LHCN-M2 (cell line): ENCODE data around the gene DAPK1. TPM values are rescaled to one million over a fixed set of nuclear protein-coding genes. Genes with fewer than 3 reads are reported as not detected.

Source experiments
- DNase-seq: peaks from one replicate; pipeline ENCODE4 v3.0.0-alpha.2; 2012; ENCODE audit warnings: low read depth
- total RNA-seq: library from RNA; depleted of rRNA; stranded (reverse); fragments of >200 nt; gene quantifications from 2 replicates; pipeline ENCODE4 v1.2.3, GENCODE V29; 2014

DAPK1 gene
- total RNA-seq, 1 experiment from 2014 or later, result 26.6 TPM

DNA sequence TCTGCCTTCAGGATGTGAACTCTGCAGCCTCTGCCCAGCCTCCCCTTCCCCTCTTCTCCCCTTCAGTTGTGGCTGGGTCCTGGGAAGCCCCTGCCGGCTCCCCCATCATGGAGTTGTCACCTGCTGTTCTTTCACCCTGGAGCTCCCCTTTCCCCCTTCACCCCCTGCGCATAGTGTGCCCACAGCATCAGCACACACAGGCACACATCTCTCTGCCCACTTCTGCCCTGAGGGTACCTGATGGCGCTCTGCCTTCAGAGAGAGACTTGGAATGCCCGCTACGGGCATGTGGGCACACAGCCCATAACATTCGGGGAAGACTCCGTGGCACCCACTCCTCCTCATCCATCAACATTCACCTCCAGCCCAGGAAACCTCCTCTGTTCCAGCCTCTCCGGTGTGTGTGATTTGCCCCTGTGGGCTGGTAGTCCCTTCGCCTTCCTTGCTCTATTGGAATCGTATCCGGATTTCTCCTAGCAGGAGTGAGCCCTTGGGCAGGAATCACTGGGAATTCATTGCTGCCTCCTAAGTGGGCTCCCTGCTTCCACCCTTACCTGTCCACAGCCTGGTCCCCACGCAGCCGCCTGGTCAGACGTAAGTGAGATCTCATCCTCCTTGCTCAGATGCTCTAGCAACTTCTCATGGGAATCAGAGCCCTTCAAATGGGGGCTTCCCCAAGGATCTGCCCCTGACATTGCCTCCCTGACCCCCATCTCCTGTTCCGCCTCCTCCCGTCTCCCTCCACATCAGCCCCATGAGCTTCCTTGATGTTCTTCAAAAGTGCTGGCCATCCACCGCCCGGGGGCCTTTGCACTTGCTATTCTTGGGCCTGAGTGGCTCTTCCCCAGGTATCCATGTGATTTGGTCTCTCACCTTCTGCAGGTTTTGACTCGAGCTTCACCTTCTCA, 166.7 kb downstream of the DAPK1 start:
- no peak for DNase-seq

DNA sequence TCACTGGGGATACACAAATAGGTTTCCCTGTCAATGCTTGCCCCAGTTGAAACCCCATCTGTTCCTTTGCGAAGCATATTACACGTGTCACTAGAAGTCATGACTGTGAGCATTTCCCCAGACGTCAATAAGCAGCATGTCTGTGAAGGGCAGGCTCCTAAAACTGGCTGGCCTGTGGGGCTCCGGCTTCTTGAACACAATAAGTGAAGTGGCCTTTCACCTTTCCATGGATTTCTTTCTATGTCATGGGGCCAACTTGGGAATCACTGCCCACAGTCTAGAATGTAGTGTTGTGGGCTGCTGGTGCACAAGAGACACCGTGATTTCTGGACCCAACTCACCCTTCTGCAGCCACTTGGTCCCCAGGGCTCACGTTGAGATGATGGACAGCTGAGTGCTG, 167.8 kb downstream of the DAPK1 start:
- DNase-seq, result no peak

DNA sequence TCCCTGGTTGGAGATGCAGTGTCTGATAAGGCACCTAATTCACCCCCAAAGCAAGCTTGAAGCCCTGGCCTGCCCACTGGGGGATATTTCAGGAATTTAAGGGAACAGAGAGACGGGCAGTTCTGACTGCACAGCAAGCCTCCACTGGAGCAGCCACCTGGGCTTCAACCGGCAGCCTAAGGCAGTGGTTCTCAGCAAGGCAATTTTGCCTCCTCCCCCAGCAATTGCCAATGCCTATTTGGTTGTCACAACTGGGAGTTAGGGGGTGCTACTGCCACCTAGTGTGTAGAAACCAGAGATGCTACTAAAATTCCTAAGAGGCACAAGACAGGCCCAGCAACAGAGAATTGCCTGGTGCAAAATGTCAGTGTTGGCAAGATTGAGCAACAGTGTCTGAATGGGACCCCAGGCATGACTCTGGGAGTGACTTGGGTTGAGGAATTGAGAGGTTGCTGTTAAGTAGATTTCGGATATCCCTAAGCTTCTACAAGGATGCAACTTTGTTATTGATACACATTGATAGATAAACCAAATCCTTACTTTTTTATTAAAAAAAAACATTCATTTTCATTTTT, 169.6 kb downstream of the DAPK1 start:
- DNase-seq, result peak; percentile 35

DNA sequence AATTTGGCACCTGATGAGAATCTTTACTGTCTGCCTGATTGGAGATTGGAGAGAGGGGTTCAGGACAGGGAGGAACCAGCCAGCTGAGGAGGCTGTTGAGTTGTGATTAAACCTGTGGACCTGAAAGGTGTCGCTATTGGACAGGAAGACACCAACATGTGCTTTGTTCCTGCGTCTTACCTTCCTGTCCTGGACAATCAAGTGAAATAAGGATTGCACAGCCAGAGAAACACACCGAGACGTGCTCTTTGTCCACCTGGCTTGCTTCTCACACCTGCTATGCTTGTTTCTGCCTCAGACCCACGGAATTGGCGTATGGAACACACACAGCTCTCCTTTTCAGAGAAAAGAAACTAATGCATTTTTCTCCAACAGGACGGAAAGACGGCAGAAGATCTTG, 170.6 kb downstream of the DAPK1 start:
- DNase-seq, result no peak

DNA sequence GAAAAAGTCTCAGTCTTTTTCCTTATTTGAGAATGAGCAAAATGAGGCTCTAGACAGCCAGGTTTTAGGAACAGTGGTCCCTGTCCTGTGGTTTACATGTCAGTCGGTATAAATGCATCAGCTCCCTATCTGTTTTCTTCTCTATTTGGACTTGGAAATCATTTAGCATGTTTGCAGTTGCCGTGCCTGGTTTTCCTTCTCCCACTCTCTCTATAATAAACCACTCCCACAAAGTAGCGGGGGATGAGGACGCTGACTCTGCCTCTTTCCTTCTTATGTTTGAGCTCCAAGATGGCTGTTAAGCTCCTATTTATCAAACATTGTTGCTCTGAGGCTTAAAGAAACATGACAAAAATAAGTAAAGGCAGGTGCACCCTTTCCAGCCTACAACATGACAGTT, 171.1 kb downstream of the DAPK1 start:
- DNase-seq, result no peak

DNA sequence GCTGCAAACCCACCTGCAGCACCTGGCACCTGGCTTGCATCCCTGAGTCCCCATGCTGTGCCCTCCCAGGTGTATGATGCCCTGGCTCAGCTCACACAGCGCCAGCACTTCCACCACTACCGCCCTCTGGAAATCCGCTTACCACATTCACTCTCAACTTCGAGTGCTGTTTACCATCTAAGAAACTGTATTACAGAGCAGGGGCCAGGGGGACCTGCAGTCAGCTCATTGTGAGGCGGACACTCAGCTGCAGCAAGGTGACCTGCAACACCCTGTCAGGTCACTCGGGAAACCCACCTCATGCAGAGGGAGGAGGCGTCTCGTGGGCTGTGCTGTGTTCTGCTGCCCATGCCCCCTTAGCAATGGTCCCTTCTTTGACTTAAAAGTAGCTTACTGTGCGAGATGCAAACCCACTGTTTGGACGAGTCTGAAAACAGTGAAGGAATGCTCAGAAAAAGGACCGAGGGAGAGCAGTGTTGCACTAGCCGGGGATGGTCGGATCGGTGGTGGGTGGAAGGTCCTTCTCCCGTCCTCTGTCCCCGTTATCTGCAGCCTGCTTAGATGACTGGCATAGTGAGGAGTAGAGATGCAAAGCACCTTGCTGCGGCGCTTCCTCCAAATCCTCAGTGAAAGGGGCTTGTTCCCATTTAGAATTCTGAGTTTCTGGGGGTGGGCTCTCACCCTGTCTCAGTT, 173.1 kb downstream of the DAPK1 start:
- no peak for DNase-seq

DNA sequence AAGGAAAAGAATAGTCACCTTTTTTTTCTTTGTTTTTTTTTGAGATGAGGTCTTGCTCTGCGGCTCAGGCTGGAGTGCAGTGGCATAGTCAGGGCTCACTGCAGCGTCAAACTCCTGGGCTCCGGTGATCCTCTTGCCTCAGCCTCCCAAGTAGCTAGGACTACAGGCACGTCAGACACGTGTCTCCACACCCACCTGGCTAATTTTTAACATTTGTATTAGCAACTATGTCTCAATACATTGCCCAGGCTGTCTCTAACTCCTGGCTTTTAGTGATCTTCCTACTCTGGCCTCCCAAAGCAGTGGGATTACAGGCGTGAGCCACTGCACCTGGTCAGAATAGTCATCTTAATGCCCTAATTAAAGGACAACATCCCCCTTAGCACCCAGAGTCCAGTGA, 173.8 kb downstream of the DAPK1 start:
- DNase-seq, result no peak

DNA sequence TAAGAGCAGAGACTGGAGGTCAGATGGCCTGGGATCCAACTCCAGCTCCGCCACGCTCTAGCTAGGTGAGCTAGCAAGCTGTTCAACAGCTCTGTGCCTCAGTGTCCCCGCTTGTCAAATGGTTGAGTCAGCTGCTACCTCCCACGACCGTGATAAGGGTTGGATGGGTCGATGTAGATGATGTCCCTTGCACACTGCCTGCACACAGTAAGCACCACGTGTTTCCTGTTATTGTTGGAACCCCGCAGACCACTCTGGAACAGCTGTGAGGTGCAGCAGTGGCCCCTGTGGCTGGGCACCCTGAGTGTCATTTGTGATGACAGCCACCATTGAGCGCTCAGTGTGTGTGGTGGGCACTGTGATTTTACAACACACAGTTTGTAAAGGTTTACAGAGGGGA, 174.3 kb downstream of the DAPK1 start:
- DNase-seq, result no peak

DNA sequence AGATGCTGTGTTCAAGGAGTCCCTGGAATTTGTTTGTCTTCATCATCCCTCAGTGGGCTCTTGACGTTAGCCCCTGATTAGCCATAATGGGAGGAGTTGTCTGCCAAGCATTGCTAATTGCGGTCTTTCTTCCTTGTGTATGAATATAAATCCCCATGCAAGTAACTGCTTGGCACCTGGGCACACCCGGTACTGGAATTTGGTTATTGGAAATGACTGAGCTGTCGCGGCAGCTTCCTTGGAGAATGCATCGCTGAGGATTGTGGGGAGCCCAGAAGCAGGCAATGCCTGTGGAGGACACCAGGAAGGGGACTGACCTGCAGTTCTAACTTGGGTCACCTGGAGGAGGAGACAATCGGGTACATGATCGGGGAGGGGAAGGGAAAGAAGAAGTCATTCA, 174.9 kb downstream of the DAPK1 start:
- no peak for DNase-seq

DNA sequence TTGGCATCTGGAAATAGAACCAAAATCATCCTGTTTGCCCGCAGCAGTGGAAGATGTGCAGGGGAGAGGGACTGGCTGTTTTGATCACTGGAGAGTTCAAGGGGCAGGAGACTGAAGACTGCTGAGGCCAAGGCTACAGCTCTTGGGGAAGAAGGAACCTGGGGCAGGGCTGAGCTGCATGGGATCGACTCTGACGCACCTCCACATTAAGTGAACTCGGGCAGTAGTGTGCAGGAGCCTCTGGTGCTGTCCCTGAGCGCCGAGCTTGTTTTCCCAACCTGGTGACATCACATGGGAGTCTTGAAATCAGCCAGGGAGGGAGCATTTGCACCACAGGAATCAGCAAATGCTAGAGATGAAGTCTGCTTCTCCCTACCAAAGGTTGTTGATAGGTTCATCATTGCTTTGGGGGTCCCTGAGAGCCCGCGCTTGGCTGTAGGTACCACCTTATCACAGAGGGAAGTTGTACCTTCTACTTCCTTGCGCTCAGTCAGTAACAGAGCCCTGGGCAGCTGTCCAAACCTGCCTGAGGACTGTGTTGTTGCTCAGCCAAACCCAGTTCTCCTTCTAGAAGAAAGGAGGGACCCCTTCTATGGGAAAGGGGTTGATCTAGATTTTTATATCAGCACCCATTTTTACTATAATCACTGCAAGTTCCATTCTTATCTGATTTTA, 175.9 kb downstream of the DAPK1 start:
- DNase-seq, result no peak

DNA sequence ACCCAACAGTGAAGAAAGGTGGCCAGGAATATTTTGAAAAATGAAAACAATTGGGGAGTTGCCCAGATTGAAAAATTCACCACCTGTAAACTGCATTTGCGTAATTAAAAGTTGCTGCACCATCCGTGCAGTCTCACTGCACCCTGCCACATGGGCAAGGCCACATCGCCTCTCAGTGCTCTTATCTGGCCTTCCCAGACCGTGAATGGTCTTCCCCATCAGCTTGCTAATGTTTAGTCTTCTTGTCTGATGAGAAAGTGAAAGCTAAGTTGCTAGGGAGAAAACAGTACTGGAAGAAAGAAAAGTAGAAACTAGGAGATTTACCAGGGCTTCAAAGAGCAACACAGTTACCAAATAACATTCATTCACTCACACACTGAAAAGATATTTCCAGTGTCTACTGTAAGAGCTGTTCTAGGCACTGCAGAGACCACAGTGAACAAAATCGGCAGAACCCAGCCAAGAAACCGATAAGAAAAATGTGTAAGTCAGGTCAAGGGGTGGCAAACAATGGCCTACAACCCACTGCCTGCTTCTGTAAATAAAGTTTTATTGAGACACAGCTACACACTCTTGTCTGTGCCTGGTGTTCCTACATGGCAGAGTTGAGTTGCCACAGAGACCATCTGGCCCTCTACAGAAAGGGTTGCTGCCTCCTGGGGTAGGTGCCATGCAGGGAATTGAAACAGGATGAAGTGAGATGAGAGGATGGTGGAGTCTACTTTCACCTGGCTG, 177.1 kb downstream of the DAPK1 start:
- DNase-seq, result no peak

DNA sequence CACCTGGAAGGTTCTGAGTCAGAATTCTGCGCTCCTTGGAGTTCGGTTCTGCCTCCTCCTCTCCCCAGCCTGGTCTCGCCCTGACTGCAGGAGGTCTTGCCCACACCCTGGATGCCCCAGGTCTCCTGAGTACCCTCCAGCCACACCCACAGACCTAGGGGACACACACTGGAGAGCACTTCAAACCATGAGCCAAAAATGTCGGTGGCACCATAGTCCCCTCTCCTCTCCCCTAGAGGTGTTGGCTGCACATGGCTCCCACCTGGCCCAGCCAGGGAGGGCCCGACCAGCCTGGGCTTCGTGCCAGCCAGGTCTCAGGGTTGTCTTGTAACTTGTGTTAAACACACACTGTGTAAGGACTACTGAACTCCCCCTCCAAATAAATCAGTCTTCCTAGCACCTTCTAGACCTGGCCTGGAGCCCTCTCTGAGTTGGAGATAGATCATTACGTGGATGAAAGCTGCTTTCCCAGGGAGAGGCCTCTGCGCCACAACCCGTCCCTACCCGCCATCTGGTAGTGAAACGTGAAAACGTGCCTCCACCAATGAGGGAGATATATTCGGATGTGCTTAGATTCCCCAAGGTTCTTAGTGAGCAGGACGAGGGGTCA, 178.3 kb downstream of the DAPK1 start:
- DNase-seq, result no peak

DNA sequence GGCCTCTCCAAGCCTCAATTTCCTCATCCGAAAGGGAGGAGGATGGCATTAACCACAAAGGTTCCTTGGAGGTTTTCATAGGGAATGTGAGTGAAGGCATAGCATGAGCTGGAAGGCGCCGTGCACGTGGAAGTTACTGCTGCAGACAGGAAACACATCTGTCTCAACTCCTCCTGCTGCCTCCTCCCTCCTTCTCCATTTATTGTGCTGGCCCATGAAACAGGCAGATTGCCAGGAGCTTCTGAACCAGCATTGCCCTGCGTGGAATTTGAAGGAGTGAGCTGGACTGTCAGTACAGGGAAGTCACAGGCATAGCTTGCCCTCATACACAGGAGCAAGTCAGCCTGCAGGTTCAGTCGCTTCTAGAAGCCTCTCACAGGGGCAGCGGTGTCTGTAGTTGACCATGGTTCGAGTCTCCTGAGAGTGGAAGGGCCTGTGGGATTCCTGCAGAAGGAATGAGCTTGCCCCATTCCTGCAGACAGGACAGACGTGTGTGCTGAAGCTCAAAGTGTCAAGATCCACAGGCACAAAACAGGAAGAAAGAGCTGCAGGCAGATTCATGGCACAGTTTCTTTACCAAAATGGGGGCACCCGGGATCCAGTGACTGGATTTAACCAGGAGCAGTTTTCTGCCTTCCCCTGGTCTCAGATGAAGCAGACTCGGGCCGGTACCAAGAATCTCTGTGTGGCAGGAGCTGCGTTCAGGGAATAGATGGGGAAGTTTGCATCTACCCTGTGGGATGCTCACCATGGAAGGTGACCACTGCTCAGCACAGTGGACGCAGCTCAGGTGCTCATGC, 179.5 kb downstream of the DAPK1 start:
- DNase-seq, result no peak

DNA sequence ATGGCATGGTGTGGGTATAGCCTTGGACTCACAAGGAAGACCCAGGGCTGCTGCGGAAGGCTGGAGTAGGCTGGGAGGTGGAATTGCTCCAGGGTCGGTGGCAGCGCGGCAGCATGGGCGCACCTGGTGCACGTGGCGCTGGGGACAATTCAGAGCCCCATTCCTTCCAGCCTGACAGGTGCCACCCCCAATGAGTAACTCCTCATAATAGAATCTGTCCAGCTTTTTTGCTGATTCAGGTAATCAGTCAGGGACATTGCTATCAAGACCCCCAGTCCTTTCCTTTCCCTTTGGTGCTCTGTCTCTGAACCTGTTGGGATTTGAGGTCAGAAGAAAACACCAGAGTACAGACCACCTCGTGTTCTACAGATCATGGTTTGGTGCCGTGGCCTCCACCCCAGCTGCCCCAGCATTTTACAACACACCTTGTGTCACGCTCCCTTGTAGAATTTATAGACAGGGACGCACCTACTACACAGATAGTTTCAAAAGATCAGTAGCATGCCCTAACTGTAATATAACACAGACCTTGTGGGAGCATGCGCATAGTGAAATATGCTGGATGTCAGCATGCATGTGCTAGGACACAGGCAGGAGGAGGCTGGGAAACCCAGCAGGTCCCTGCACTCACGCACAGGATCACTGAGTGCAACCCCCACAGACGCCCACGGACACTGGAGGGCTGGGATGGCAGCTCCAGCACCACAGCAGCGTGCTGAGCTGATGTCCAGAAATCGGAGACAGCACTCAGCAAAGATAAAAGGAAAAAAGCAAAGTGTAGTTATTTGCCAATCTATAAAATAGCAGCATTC, 180.3 kb downstream of the DAPK1 start:
- DNase-seq, result no peak

DNA sequence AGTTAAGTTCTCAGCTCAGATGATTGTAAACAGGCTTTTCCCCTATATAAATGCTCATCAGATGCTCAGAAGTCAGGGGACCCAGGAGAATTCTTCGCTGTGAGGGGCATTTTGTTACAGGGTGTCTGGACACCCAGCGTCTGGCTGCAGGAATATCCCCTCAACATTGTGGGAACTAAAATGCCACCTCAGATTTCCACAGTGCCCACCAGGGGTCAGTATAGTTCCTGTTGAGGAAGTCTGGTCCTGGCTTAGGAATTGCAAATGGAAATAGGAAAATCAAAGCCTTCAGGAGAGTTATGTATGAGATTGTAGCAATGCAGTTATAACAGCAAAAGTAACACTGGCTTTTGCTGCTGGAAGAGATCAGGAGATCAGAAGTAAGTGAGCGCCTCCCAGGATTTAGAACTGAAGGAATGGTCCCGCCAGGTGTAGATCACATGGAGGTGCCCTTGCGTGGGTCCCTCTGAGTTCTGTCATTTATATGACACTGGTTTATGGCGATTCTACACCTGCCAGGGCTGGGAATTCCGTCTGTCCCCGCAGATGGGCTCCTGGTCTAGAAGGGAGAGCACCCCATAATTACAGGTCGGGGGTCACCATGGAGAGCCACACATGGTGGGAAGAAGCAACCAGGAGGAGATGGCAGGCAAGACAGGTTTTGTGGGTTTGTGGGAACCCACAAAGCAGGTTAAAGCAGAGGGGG, 181.1 kb downstream of the DAPK1 start:
- peak; percentile 71 for DNase-seq

DNA sequence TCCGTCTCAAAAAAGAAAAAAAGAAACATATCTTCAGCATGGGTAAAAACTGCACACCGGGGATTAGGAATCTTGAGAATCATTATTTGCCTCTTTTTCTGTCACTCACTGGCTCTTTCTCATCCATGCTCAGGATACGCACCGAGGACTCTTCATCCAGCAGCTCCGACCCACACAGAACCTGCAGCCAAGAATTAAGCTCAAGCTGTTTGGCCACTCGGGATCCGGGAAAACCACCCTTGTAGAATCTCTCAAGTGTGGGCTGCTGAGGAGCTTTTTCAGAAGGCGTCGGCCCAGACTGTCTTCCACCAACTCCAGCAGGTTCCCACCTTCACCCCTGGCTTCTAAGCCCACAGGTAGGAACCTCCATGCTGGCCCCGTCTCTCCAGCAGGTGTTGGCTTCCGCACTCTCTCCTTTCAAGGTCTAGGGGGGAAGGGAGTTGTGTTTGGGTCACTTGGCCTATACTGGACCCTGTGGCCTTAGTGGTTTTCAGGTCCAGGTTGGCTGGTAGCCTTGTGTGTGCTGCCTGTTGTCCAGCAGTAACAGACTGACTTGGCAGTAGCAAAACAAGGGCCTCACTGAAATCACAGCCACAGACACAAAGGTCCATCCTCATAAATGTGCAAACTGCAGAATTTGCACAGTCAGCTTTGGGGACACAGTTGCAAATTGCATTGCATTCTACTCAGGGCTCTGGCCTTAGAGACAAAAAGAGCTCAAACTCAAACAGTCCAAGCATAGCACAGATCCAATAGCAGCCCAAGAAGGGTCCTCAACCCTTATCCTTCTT, 183.8 kb downstream of the DAPK1 start:
- DNase-seq, result no peak

DNA sequence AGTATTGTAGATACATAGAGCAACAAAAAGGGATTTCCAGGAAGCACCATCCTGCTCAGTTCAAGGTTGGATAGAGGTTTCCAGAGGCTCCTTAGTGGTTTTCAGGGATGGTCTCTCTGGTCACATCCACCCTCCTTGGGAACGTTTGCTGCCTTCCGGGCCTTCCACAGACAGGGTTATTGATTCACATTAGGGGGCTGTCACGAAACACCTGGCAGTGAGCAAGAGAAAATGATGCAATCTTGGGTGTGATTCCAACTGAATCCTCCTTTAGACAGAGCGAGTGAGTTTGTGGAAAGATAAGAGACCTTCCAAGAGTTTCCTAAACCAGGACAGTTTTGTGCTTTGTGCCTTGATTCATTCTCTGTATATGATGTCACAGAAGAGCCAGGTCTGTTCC, 184.4 kb downstream of the DAPK1 start:
- no peak for DNase-seq

DNA sequence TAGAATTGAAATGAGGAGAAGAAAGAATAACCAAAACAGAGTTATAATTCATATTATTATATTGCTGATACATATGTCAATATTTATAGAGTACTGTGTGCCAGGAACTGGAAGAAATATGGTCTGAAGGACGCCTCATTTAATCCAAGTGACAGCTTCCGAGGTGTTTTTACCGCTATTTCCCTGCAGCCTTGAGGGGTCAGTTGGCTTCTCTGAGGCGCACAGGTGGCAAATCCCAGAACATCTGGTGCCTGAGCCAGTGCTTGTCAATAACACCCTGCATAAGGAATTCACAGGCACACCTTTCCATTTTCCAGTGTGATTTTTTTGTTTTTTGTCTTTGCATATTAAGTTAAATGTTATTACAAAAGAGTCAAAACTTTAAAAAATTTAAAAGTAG, 185.0 kb downstream of the DAPK1 start:
- no peak for DNase-seq
